ENCODE results near the gene PROB1.
"Not testable (repeated sequence)": the region's sequence is repeated elsewhere in the genome, so short reads cannot be mapped to it uniquely, and the experiment has no call there.

Gene PROB1

DNA sequence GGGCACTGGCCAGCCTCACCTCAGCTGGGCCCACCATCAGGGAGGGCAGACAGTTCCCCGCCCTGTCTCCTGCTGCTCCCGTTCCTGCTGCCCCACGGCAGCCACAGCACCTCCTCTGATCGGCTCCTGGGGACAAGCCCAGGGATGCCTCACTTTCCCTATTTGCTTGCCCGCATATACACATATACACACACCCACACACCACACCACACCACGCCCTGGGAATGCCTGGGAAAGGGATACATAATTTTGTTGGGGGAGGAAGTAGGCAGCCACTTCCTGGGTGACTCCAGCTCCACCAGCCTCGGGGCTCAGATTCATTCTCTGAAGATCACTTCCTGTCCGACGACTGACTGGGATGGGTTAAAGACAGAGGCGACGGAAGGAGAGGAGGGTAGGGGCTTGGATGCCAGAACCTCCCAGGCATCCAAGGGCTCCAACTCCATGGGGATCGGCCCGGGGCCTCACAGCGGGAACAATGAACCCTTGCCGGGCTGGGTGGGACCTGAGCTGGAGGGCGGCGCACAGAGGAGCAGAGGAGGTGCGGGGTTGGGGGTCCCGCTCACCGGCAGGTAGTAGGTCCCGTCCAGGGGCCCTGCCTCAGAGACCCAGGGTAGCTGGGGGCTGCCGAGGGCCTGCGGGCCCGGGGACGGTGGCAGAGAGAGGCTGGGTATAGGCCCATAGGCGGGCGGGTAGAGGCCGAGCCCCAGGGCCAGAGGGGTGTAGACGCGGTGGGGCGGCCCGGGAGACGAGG is 3.2 kb downstream of the PROB1 start:
- DNase-seq = no peak

DNA sequence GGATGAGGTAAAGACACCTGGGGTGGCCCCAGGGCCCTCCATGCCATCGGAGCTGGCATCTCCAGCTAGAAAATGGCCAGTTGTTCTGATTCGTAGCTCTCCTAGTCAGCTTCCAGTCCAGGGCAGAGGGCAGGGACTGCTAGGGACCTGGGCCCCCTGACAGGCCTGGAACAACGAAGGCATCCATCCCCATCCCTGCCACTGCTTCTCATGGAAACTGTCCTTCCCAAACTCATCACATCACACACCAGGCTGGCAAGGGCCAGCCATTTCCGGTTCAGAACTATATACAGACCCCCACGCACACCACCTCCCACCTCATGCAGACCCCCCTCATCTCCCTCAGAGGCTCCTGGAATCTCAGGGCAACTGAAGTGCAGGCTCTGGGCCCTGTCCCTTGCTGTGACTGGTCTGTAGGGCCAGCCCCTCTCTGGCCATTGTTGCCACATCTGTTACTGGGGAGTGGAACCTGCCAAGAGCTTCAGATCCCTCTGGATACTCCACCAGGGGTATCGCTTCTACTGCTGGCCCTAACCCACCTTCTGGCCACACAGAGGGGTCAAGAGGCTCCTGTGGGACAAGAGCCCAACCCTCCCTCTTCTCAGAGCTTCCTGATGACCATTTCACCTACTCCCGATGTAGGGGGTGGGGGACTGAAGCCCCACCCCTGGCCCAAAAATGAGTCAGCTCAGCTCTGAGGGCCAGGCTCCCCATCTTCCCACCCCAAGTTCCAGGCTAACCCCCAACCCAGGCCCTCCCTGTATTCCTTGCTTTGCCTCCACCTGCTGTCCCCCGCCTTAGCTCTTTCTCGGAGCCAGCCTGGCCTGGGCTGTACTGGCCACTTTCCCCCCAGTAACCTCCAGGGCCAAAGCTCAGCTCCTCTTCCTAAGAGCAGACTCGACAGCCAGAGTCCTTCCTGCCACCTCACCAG is 4.0 kb downstream of the PROB1 start:
- no peak for DNase-seq

DNA sequence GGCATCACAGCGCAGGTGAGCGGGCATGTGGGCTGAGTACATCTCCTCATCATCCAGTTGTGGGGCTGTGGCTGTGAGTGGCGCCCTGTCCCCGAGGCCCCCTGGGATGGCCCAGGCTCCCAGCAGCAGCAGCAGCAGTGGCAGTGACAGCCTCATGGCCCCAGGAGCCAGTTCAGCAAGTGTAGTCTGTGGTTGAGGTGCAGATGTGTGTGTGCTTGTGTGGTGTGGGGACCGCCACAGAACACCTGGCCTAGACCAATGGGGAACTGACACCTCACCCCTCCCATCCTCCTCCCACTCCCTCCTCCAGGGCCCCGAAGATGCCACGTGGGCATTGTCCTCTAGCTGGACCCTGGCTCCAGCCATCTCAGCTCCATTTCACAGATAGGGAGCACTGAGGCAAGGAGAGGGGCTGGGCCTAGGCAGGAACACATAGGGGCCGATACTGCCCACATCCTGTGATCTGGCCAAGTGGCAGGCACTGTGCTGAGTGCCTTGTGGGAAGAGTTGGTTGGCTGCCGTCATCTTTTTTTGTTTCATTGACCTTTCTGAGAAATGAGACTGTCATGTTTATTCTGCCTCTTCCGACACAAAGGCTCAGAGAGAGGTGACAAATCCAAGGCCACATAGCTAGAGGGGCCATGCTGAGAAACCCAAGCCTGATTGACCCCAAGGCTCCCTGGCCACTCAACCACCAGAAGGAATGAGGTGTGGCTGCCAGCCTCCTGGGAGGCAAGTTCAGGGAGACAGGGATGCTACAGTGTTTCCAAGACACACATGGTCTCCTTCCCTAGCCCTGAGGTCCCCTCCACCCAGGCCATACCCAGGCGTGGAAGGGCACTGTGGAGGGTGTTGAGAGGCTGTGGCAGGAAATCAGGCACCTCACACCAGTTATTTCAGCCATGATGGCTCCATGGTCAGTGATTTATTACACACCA is 4.9 kb downstream of the PROB1 start, which contains the start of gene MZB1:
Gene MZB1 (minus strand): TSS at position 213 of the 938 bp plus-strand sequence. CDS start 57 bp downstream, at position 156.
- no peak for DNase-seq

DNA sequence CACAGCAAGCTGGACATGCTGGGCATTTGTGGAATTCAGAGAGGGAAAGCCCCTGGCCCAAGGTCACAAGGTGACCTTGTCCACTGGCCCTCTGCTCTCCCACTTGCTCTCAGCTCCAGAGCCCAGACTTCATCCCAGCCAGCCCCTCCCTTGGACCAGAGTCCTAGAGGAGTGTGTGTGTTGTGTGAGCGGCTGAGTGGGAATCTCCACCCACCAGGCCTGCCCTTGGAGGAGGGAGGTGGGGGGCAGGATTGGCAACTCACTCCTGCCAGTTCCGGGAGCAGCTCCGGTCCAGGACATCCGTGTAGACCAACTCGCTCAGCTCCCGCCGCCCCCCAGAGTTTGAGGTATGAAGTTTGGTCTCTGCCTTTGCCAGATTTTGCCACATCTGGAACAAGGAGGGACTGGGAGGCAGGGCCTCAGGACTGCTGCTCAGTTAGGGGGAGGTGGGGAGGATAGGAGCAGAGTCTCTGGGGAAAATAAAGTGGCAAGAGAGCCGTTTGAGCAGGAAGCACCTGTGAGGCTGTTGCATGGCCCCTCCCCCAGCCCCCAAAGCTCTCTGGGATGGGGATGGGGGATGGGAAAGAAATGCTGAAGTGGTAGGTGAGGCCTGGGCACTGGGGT is 6.6 kb downstream of the PROB1 start:
- no peak for DNase-seq

DNA sequence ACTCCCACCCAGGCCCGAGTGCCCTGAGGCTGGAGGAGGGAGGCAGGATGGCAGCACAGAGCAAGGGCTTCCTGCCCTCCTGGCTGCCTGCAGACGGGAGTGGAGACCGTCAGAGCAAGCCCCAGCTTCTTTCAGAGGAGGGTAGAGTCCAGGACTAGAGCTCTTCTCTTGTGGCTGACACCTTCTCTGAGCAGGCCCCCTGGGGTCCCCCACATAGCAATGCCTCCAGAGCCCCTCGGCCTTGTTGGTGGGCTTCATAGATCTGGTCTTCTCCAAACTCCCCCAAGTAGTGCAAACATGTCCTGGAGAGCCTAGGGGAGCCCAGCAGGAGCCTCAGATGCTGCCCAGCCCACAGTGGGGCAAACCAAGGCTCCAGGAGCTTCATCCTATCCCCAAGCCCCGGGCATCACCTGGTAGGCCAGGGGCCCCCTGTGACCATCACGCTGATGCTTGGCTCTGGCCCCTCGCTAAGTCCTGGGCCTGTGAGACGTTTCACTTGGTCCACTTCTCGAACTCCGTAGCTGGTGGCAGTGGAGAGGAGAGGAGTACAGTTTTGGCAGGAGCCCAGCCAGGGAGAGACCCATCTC is 7.2 kb downstream of the PROB1 start:
- DNase-seq = no peak

DNA sequence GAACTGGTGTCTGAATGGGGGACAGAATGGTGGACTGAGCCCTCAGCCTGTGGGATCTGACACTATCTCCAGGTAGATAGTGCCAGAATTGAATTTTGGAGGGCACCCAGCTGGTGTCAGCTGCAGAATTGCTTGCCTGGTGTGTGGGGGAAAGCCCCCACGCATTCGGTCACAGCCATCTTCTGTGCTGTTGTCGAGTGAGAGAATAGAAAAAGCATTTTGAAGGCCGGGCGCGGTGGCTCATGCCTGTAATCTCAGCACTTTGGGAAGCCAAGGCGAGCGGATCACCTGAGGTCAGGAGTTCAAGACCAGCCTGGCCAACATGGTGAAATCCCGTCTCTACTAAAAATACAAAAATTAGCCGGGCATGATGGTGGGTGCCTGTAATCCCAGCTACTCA is 7.9 kb downstream of the PROB1 start:
- DNase-seq = not testable (repeated sequence)

DNA sequence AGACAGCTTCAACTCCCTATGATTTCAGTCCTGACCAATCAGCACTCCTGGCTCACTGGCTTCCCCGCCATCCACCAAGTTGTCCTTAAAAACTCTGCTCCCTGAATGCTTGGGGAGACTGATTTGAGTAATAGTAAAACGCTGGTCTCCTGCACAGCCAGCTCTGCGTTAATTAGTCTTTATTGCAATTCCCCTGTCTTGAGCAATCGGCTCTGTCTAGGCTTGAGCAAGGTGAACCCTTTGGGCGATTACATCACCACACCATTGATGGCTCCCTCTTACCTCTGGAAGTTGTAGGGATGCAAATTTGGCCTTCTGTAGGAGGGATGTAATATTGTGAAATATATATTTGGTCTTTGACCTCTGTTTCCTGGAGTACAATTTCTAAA is 8.9 kb downstream of the PROB1 start:
- no peak for DNase-seq

DNA sequence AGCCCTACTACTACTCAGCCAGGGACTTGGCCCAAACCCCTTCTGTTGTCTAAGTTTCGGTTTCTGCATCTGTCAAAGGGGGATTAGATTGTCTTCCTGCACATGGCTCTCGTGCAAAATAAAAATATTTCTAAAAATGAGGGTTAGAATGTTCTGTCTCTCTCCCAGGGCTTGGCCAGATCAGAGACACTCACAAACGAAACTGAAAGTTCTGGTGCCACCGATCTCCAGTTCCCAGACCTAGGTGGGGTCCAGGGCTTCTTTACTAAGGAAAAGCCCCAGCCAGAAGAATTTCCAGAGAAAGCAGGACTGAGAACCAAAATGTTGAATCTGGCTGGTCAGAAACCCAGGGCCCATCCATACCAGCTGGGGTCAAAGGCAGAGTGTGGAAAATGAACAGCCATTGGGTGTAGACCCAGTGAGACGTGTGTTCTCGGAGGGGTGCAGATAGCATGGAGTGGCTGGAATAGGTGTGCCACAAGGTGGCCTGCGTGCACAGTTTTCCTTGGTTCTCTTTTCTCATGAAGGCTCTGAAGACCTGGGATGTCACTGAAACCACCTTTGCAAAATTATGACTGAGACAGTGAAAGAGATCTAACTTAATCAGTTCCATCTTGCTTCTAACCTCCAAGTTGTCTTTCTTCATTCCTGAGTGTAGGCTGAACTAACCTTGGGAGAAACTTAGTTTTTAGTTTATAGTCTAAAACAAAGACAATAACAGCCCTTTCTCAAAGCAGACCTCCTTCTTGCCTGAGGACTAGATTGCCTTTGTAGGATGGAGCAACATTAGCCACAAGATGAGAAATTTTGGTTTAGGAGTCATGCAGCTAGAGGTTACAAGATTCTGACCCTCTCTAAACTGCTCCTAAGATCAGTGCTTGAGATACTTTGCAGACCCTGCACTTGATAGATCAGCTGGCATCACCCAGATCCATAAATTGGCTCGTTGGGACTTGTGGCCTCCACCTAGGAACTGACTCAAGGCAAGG is 9.5 kb downstream of the PROB1 start:
- no peak for DNase-seq

DNA sequence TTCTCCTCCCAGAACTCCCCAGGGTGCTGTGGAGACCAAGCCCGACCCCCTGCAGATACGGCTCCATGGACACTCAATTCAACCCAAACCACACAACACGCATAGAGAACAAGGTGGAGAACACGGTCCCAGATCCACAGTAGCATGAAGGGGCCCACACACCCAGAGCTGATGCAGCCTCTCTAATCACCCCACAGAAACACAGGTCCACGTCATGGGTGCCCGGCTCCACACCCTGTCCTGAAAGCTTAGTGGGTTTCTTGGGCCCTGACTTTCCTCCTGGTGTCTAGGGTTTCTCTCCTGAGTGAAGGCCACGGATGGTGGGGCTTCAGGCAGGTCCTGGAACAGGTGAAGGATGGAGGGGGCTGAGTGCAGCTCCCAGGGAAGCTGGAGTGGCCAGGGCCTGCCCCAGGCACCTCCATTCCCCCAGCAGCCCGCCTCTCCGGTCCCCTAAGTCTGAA is 10.3 kb downstream of the PROB1 start:
- no peak for DNase-seq

DNA sequence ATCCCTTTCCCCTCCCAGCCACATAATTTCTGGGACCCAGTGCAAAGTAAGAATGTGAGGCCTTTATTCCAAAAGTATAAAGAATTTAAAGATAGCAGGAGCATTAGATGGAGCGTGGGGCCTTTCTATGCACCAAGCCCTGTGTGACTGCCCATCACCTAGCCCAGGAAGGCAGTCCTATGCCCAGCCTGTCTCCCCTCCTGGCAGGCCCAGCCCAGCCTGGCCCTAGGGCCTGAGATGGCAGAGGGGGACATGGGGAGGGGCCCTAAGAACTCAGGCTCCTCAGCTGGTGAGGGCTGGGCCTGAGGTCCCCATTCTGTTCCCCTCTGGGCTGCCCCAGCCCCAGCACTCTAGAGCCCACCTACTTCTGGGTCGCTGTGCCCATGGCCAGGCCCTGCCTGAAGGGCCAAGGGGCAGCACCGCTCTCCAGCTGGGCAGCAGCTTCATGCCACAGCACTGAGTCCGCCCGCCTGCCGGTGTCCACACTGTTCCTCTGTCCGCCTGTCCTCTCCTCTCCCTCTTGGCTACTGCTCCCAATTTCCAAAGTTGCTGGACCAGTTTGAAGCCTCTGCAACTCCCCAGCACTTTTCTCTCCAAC is 10.8 kb downstream of the PROB1 start:
- no peak for DNase-seq

DNA sequence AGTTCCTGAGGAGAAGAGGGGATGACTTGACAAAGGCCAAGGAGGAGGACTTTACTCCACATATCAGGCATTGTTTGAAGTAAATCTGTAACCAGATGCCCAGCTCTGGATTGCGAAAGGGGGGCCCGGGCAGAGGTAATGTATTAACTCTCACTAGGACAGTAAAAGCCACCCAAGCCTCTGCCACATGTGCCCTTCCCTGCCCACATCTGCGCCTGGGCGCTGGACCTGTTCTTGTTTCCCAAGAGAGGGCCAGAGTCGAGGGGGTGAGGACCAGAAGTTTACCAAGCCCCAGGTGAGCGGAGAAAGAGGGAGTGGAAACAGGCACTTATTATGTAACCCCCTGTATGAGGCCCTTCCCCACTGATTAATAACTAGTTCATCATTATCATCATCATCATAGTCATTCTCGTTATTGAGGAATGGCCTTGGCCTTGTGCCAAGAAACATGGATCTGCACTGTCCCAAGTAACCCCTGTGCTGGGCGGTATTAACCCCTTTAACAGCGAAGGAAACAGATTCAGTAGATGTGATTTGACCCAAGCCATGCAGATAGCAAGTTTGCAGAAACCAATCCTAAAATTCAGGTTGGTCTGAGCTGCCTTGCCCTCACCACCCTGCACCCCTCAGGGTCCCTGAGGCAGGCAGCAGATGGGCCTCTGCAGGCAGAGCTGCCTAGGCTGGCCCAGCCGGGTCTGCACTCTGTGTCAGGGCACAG is 11.5 kb downstream of the PROB1 start, which contains the start of gene SLC23A1:
Gene SLC23A1 (minus strand): TSS at position 23 of the 718 bp plus-strand sequence. CDS start 44 bp downstream, outside the sequence.
- DNase-seq = peak; percentile 7

DNA sequence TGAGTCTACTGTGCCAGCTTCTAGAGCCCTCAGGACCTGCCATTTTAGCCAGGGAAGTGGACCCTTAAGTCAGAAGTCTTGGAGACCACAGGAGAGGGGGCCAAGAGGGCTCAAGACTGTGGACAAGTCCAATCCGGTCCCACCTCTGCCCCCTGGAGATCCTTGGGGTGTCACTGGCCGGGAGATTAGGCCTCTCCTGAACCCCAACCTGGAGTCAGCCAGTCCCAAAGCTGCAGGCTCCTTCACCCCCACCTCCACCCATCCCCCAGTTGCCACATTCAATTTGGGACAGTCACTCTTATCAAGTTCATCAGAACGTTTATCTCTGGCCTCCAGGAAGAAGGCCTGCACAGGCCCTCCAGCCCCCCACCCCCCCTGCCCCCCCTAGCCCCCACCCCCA is 12.1 kb downstream of the PROB1 start:
- no peak for DNase-seq

DNA sequence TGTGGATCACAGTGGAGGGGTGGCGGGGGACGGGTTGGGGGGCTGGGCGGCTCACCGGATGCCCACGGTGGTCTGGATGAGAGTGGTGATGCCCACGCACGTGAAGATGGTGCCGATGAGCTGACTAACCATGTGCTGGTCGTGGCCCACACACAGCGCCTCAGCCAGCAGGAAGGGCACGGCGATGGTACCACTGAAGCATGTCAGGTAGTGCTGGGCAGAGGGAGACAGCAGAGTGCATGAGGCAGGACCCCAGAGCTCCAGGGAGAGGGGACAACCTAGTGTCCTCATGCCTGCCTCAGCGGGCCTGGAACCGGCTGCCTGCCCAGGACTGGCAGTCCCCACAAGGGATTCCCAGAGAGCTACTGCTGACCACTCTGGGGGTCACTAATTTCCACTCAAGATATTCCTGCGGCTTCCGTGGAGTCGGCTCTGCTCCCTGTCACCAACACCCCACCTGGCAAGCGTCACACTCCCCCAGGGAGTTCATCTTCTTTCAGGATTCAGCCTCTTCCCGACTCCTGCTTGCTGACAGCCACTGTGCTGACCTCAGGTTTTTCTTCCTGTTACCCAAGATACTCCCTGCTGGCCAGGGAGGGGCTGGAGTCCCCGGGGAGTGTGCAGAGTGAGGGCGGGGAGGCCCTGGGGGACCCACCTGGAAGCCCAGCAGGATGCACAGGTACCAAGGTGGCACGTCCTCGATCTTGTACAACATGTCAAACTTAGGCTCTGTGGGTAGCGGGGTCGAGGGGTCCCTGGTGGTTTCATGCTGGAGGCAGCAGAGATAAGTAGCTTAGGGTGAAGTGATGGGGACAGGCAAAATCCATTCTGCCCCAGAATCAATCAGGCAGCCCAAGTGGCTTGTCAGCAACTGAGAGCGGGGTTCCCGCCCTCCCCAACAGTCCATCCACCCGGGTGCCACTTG is 12.8 kb downstream of the PROB1 start:
- DNase-seq = no peak

DNA sequence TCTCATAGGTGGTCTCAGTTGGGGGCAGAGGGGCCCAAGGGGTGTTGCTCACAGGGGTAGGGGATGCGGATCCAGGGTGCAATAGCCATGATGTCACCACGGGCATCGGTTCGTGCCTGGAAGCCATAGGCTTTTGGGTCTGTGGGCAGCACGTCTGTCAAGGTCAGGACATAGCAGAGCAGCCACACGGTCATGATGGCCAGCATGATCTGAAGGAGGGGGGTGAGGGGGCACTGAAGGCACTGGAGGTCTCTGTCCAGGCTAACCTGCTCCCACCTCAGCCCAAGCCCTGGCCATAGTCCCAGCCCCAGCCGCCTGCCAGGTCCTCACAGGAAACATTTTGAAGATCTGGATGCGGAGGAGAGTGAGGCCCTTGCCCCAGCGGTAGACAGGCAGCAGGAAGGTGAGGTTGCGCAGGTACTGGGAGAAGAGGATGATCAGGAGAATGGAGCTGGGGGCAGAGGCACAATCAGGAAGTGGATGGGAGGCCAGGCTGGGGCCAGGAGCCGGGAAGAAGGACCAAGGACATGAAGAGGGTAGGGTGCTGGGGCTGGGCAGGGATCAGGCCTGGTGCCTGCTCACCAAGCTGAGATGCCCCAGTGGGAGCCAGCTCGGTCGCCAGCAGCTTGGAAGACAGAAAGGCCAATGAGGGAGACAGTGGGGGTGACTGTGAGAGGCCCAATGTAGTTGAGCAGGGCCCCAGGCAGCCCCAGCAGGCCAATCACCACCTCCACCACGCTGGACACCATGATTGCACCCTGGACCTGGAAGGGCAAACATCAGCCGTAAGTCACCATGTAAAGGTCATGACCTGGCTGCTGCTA is 15.1 kb downstream of the PROB1 start:
- DNase-seq = no peak

DNA sequence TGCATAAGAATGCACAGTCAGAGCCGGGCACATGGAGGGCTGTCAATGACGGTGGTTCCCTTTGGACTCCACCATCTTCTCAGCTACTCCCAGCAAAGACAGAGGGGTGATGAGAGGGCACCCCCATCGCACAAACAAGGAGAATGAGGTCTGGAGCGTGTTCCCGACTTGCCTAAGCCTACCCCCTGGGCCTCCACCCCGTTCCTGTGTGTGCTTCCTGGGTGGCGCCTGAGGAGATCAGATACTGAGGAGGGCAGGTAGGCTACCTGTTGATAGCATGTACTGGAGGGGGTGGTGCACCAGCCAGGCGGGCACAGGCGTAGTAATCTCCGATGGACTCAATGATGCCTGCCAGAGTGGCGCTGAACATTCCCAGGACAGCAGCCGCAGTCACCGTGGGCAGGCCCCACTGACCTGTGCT is 16.0 kb downstream of the PROB1 start:
- no peak for DNase-seq

DNA sequence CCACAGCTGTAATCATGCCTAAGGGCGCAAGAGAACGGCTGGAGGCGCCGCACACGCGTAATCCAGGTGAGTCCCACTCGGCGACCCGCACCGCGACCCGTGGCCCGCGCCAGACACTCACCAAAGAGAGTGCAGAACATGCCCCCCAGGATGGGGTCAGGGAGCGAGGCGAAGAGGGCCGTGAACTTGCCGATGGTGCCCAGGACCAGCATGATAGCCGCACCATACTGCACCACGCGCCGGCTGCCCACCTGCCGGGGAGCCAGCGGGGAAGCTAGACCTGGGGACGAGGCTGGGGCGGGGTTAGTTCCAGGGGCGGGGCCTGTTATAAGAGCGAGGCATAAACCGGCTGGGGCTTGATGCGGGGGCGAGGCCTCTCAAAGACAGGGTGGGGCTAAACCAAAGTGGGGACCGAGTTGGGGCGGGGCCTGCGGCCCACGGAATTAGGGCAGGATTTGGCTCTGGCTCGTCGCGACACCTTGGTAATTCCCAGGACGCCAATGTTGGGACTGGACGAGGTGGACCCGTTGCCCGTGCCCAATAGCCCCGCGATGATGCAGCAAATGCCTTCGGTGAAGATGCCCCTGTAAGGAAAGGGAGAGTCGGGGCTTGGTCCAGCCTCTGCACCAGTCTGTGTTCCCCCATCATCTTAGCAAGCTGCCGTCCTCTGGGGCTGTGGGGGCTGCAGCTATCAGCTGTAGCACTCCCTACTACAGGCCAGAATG is 16.6 kb downstream of the PROB1 start:
- DNase-seq = no peak

Measured in NCI-H2171 treated with DMSO at 0.1 percent for 48 hours (cell line).